Neural progenitor cell (in vitro differentiated cells): ENCODE data around the gene CADM1.

ENCODE experiments used
- EZH2 ChIP-seq: fragments of 200-600 bp; sonication (generic); IDR thresholded peaks from 2 replicates; pipeline ENCODE4 v1.6.1; 2017; ENCODE audit warnings: antibody characterized with exemption, mild to moderate bottlenecking, moderate library complexity
- TF ChIP-seq, protein P1 (sequence below): fragments of 200-600 bp; sonication (generic); IDR thresholded peaks from 2 replicates; pipeline ENCODE4 v1.5.1; 2017; ENCODE audit warnings: antibody characterized with exemption, mild to moderate bottlenecking

- no peak for TF ChIP-seq EZH2
- TF ChIP-seq, protein P1, sequence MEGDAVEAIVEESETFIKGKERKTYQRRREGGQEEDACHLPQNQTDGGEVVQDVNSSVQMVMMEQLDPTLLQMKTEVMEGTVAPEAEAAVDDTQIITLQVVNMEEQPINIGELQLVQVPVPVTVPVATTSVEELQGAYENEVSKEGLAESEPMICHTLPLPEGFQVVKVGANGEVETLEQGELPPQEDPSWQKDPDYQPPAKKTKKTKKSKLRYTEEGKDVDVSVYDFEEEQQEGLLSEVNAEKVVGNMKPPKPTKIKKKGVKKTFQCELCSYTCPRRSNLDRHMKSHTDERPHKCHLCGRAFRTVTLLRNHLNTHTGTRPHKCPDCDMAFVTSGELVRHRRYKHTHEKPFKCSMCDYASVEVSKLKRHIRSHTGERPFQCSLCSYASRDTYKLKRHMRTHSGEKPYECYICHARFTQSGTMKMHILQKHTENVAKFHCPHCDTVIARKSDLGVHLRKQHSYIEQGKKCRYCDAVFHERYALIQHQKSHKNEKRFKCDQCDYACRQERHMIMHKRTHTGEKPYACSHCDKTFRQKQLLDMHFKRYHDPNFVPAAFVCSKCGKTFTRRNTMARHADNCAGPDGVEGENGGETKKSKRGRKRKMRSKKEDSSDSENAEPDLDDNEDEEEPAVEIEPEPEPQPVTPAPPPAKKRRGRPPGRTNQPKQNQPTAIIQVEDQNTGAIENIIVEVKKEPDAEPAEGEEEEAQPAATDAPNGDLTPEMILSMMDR, result no peak
Measured at GRCh38 chr11:115247953-115248352, 256.3 kb downstream of the CADM1 start.
